GM23338 (cell line): Measurements from ENCODE around the gene RUSC1. TPM values are rescaled to one million over a fixed set of nuclear protein-coding genes. Genes with fewer than 3 reads are reported as not detected.

Source experiments
- ATAC-seq: fragments of 200-7000 bp; cut with Tn5 transposase; 3 replicates; pipeline ENCODE4 v1.9.1; 2020
- DNase-seq: peaks from one replicate; pipeline ENCODE4 v3.0.0-alpha.2; 2015; ENCODE audit warnings: low spot score
- H2AFZ ChIP-seq: fragments of 200-600 bp; sonication (generic); 2 replicates; pipeline ENCODE4 v1.8.0; 2016; ENCODE audit warnings: antibody characterized with exemption, mild to moderate bottlenecking, moderate library complexity
- H3F3A ChIP-seq: fragments of 200-600 bp; sonication (generic); replicated peaks from 2 replicates; pipeline ENCODE4 v1.8.0; 2017; ENCODE audit warnings: antibody characterized with exemption, mixed run types, low read depth
- H3K27ac ChIP-seq: fragments of 200-600 bp; sonication (generic); 2 replicates; pipeline ENCODE4 v1.6.1; 2016; ENCODE audit warnings: low read depth
- H3K27me3 ChIP-seq: fragments of 200-600 bp; sonication (generic); 2 replicates; pipeline ENCODE4 v1.8.0; 2016; ENCODE audit warnings: mild to moderate bottlenecking, mixed run types, moderate library complexity; ENCODE audit not compliant: insufficient read depth
- H3K36me3 ChIP-seq: fragments of 200-600 bp; sonication (generic); 2 replicates; pipeline ENCODE4 v1.8.0; 2016; ENCODE audit warnings: mild to moderate bottlenecking; ENCODE audit not compliant: insufficient read depth
- H3K4me1 ChIP-seq: fragments of 200-600 bp; sonication (generic); 2 replicates; pipeline ENCODE4 v1.8.0; 2016; ENCODE audit warnings: mild to moderate bottlenecking, moderate library complexity; ENCODE audit not compliant: insufficient read depth
- H3K4me2 ChIP-seq: fragments of 200-600 bp; sonication (generic); 2 replicates; pipeline ENCODE4 v1.7.1; 2017; ENCODE audit warnings: mixed run types
- H3K4me3 ChIP-seq: fragments of 200-600 bp; sonication (generic); 2 replicates; pipeline ENCODE4 v1.6.1; 2016; ENCODE audit warnings: mixed run types
- H3K79me2 ChIP-seq: fragments of 200-600 bp; sonication (generic); replicated peaks from 2 replicates; pipeline ENCODE4 v1.8.0; 2017; ENCODE audit warnings: mild to moderate bottlenecking; ENCODE audit not compliant: insufficient read depth
- H3K9me2 ChIP-seq: fragments of 200-600 bp; sonication (generic); 2 replicates; pipeline ENCODE4 v1.8.0; 2017; ENCODE audit not compliant: insufficient read depth
- H4K20me1 ChIP-seq: fragments of 200-600 bp; sonication (generic); replicated peaks from 2 replicates; pipeline ENCODE4 v1.8.0; 2017; ENCODE audit warnings: mild to moderate bottlenecking; ENCODE audit not compliant: insufficient read depth
- H3K27ac Mint-ChIP-seq: 2 replicates; pipeline ENCODE4 v1.8.0; 2020; ENCODE audit warnings: inconsistent platforms, mild to moderate bottlenecking, moderate library complexity, mixed read lengths
- H3K27me3 Mint-ChIP-seq: 3 replicates; pipeline ENCODE4 v1.8.0; 2022; ENCODE audit warnings: low read depth, mild to moderate bottlenecking, moderate library complexity, mixed read lengths, inconsistent platforms; ENCODE audit not compliant: insufficient read depth, poor library complexity
- H3K36me3 Mint-ChIP-seq: 3 replicates; pipeline ENCODE4 v1.8.0; 2021; ENCODE audit warnings: low read depth, mild to moderate bottlenecking, inconsistent platforms, moderate library complexity, mixed read lengths
- H3K4me1 Mint-ChIP-seq: 3 replicates; pipeline ENCODE4 v1.8.0; 2020; ENCODE audit warnings: mild to moderate bottlenecking, inconsistent platforms, mixed read lengths
- H3K4me3 Mint-ChIP-seq: 3 replicates; pipeline ENCODE4 v1.8.0; 2021; ENCODE audit warnings: moderate library complexity, mild to moderate bottlenecking, inconsistent platforms, mixed read lengths
- H3K9me3 Mint-ChIP-seq: 3 replicates; pipeline ENCODE4 v1.8.0; 2020; ENCODE audit warnings: moderate library complexity, mild to moderate bottlenecking, inconsistent platforms, mixed read lengths
- CREB1 ChIP-seq: fragments of 250-450 bp; sonication (Bioruptor Pico); IDR thresholded peaks from 2 replicates; pipeline ENCODE4 v1.5.0; 2020; ENCODE audit warnings: low read depth, mild to moderate bottlenecking, moderate library complexity
- EZH2phosphoT487 ChIP-seq: fragments of 200-600 bp; sonication (generic); IDR thresholded peaks from one replicate; pipeline ENCODE4 v1.8.1; 2018; ENCODE audit warnings: antibody characterized with exemption; ENCODE audit not compliant: unreplicated experiment
- JUNB ChIP-seq: IDR thresholded peaks from one replicate; pipeline ENCODE4 v1.6.1; 2016; ENCODE audit warnings: antibody characterized with exemption; ENCODE audit not compliant: unreplicated experiment
- NANOG ChIP-seq: IDR thresholded peaks from 2 replicates; pipeline ENCODE4 v1.6.1; 2016; ENCODE audit warnings: antibody characterized with exemption, borderline replicate concordance
- POLR2AphosphoS5 ChIP-seq: IDR thresholded peaks from 2 replicates; pipeline ENCODE4 v1.6.1; 2016; ENCODE audit warnings: antibody characterized with exemption, low read depth
- STAT1 ChIP-seq: IDR thresholded peaks from one replicate; pipeline ENCODE4 v1.6.1; 2016; ENCODE audit warnings: antibody characterized with exemption; ENCODE audit not compliant: unreplicated experiment
- polyA plus RNA-seq: library from polyadenylated mRNA; unstranded; fragments of >200 nt; fragmentation: Nextera tagmentation; extraction: Ambion mirVana; gene quantifications from 2 replicates; pipeline ENCODE4 v1.2.1, GENCODE V29; 2016
- total RNA-seq: library from RNA; depleted of rRNA; stranded (reverse); fragments of >200 nt; shearing (Covaris generic); gene quantifications from 2 replicates; pipeline ENCODE4 v1.2.3, GENCODE V29; 2014
- TF ChIP-seq, protein P1 (sequence below): IDR thresholded peaks from one replicate; pipeline ENCODE4 v1.6.1; 2018; ENCODE audit warnings: antibody characterized with exemption; ENCODE audit not compliant: unreplicated experiment
- TF ChIP-seq, protein P2 (sequence below): IDR thresholded peaks from 2 replicates; pipeline ENCODE4 v1.6.1; 2016; ENCODE audit warnings: antibody characterized with exemption

The RUSC1 gene
- total and polyA plus RNA-seq, 2 experiments from 2014 or later = 53.4 to 87.7 TPM

DNA sequence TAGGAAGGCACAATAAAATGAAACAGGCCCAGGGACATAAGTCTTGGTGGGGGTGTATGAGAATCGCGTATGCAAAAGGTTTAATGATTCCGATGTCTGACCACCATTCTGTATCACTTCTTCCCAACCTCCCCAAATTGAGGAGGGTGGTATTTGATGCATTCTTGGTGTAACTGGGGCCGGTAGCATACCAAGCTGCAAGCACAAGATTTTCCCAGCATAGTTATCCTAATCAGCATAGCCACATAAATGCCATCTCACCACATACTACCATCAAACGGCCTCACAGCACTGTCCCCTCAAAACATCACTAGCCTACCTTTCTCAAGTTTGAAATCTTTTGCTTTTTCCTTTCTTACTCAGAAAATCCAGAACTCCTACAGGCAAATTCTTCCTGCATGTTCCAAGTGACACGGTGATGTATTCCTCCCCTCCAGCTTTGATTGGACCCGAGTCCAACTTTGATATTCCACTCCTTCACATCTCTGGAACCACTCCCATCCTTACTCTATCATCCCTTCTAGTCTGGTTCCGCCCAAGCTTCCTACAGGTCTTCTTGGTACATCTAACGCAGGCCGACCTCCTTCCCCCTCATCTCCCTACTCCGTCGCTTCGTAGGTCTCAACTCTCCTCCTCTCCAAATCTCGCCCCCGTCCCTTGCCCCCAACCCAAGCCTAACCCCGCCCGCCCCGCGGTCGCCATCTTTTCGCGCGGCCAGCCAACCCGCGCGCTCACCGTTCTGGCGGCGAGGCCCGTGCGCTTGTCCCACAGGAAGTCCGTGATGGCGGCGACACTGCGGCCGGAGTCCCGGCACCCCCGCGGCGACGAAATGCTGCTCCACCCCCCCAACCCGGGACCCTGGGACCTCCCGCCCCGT is 48.0 kb upstream of the RUSC1 start:
- peaks cover 33% of the 10 kb centered on the region for H3K36me3 ChIP-seq
- peak overlapping the region; percentile 98 for H3K4me3 Mint-ChIP-seq
- peak; percentile 44 for ATAC-seq
- peaks cover 51% of the 10 kb centered on the region for H3K36me3 Mint-ChIP-seq
- peaks cover 22% of the 10 kb centered on the region for H3K4me1 ChIP-seq
- H3K9me3 Mint-ChIP-seq = no peaks in the 10 kb centered on the region; the same call in 2 of the 3 replicates
- peak overlapping the region; percentile 88 for H3K4me2 ChIP-seq
- peaks cover 22% of the 10 kb centered on the region for H4K20me1 ChIP-seq
- H3K27ac Mint-ChIP-seq = peak overlapping the region; percentile 95
- peaks cover 34% of the 10 kb centered on the region for H3K79me2 ChIP-seq
- H3K4me3 ChIP-seq = peak overlapping the region; percentile 90
- H3K4me1 Mint-ChIP-seq = peaks cover 29% of the 10 kb centered on the region
- H3K9me2 ChIP-seq = no peaks in the 10 kb centered on the region
- H3K27ac ChIP-seq = peak overlapping the region; percentile 84
- peaks cover 20% of the 10 kb centered on the region for H3K27me3 Mint-ChIP-seq
- peak; percentile 88 for DNase-seq
- no peaks in the 10 kb centered on the region for H3K27me3 ChIP-seq
- H3F3A ChIP-seq = peaks cover 44% of the 10 kb centered on the region
- TF ChIP-seq CREB1 (CRISPR knock-in tag) (peak; percentile 4; the same call in 1 of the 2 replicates), POLR2AphosphoS5 (no peak), NANOG (no peak), STAT1 (no peak), EZH2phosphoT487 (no peak)
- TF ChIP-seq, protein P1, sequence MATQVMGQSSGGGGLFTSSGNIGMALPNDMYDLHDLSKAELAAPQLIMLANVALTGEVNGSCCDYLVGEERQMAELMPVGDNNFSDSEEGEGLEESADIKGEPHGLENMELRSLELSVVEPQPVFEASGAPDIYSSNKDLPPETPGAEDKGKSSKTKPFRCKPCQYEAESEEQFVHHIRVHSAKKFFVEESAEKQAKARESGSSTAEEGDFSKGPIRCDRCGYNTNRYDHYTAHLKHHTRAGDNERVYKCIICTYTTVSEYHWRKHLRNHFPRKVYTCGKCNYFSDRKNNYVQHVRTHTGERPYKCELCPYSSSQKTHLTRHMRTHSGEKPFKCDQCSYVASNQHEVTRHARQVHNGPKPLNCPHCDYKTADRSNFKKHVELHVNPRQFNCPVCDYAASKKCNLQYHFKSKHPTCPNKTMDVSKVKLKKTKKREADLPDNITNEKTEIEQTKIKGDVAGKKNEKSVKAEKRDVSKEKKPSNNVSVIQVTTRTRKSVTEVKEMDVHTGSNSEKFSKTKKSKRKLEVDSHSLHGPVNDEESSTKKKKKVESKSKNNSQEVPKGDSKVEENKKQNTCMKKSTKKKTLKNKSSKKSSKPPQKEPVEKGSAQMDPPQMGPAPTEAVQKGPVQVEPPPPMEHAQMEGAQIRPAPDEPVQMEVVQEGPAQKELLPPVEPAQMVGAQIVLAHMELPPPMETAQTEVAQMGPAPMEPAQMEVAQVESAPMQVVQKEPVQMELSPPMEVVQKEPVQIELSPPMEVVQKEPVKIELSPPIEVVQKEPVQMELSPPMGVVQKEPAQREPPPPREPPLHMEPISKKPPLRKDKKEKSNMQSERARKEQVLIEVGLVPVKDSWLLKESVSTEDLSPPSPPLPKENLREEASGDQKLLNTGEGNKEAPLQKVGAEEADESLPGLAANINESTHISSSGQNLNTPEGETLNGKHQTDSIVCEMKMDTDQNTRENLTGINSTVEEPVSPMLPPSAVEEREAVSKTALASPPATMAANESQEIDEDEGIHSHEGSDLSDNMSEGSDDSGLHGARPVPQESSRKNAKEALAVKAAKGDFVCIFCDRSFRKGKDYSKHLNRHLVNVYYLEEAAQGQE = no peak
- TF ChIP-seq, protein P2, sequence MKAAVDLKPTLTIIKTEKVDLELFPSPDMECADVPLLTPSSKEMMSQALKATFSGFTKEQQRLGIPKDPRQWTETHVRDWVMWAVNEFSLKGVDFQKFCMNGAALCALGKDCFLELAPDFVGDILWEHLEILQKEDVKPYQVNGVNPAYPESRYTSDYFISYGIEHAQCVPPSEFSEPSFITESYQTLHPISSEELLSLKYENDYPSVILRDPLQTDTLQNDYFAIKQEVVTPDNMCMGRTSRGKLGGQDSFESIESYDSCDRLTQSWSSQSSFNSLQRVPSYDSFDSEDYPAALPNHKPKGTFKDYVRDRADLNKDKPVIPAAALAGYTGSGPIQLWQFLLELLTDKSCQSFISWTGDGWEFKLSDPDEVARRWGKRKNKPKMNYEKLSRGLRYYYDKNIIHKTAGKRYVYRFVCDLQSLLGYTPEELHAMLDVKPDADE = no peak
- no peak overlapping the region for H2AFZ ChIP-seq

DNA sequence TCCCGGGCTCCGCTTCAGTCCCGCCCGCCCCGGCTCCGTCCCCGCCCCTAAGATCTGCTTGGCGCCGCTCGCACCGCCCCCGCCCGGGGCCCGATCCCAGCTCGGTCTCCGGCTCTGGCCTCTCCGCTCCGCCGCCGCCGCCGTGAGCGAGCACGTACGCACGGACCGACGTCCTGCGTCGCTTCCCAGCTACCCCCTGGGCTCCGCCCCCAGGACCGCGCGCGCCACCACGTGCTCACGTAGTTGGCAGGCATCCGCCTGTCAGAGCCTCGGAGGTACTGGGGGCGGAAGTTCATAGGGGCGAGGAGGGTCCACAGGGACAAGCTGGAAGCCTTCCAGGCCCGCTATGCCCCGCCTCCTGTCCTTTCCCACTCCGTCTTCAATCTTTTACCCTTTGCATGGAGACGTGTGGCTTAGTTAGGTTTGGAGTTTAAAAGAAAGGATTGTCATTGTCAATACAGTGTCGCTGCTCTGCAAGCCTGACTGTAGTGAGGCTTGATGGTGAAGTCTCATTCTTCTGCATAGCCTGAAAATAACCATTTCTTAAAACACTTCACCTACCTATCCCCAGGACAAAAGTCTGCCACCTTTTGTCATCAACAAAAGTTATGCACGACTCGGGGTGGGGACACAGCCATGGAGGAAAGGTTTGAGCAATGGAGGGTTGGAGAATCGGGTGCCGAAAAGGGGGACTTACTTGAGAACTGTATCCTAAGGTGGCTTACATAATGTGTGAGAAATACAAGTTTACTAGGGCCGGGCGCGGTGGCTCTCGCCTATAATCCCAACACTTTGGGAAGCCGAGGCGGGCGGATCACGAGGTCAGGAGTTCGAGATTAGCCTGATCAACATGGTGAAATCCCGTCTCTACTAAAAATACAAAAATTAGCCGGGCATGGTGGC is 47.1 kb upstream of the RUSC1 start, which contains the start of gene CLK2:
CLK2 (minus strand) TSS at position 162 of the 903 bp plus-strand sequence. CDS start 2,527 bp downstream, outside the sequence.
- Mint-ChIP-seq H3K4me1 (peaks cover 32% of the 10 kb centered on the region), H3K27me3 (peaks cover 22% of the 10 kb centered on the region), H3K36me3 (peaks cover 42% of the 10 kb centered on the region), H3K4me3 (peak within 1 kb of the TSS; percentile 98), H3K9me3 (no peaks in the 10 kb centered on the region; the same call in 2 of the 3 replicates), H3K27ac (peak within 1 kb of the TSS; percentile 95)
- Histone ChIP-seq H3K79me2 (peaks cover 34% of the 10 kb centered on the region), H3K9me2 (no peaks in the 10 kb centered on the region), H3K4me2 (peak within 1 kb of the TSS; percentile 88), H3K27me3 (no peaks in the 10 kb centered on the region), H3K4me1 (peaks cover 28% of the 10 kb centered on the region), H3K36me3 (peaks cover 25% of the 10 kb centered on the region), H2AFZ (peak within 1 kb of the TSS; percentile 90), H4K20me1 (peaks cover 16% of the 10 kb centered on the region), H3K4me3 (peak within 1 kb of the TSS; percentile 90), H3K27ac (peak within 1 kb of the TSS; percentile 91), H3F3A (peaks cover 39% of the 10 kb centered on the region)
- ATAC-seq (peak; percentile 79), DNase-seq (peak; percentile 98)
- no peak; the same call in 1 of the 2 replicates for TF ChIP-seq NANOG
- TF ChIP-seq, protein P2 = peak; percentile 76; the same call in 1 of the 2 replicates
- peak; percentile 88 for TF ChIP-seq POLR2AphosphoS5
- no peak for TF ChIP-seq JUNB
